Esophagus squamous epithelium (tissue), 4 donors: ENCODE data around the gene STK10.

Experiments
- POLR2A ChIP-seq, 4 donors: fragments of 450-650 bp; IDR thresholded peaks; one replicate each; pipeline ENCODE4 v1.6.1; 2017; ENCODE audit warnings: antibody characterized with exemption in 4 of 4, mild to moderate bottlenecking in 4 of 4, moderate library complexity in 3 of 4
- TF ChIP-seq, protein P1 (sequence below), 6 experiments: fragments of 450-650 bp in 4 of 6; fragments of 200-600 bp in 2 of 6; sonication (generic) in 2 of 6; IDR thresholded peaks; one replicate each; pipeline ENCODE4 v1.5.1; 2016 to 2019; ENCODE audit warnings: antibody characterized with exemption in 6 of 6, mild to moderate bottlenecking in 4 of 6, moderate library complexity in 4 of 6

DNA sequence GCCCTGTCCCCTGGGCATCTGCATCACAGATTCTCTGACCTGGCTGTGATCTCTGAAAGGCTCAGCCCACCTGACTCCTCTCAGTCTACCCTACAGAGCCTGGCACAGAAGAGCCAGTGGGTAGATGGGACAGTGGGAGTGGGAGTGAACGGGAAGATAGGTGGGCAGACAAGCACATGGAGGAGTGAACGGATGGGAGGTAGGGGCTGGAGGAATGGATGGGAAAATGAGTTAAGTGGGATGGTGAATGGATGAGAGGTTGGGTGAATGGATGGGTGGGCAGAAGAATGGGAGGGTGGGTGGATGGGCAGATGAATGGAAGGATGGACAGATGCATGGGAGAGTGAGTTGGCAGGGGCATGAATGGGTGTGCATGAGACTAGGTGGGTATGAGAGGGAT, 18.8 kb downstream of the STK10 start:
- TF ChIP-seq, protein P1, sequence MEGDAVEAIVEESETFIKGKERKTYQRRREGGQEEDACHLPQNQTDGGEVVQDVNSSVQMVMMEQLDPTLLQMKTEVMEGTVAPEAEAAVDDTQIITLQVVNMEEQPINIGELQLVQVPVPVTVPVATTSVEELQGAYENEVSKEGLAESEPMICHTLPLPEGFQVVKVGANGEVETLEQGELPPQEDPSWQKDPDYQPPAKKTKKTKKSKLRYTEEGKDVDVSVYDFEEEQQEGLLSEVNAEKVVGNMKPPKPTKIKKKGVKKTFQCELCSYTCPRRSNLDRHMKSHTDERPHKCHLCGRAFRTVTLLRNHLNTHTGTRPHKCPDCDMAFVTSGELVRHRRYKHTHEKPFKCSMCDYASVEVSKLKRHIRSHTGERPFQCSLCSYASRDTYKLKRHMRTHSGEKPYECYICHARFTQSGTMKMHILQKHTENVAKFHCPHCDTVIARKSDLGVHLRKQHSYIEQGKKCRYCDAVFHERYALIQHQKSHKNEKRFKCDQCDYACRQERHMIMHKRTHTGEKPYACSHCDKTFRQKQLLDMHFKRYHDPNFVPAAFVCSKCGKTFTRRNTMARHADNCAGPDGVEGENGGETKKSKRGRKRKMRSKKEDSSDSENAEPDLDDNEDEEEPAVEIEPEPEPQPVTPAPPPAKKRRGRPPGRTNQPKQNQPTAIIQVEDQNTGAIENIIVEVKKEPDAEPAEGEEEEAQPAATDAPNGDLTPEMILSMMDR (IDR thresholded peaks at IDR 0.05) = no peak
- TF ChIP-seq POLR2A (IDR thresholded peaks at IDR 0.05) = no peak
